ENCODE measurements around the gene HYAL2. TPM values are rescaled to one million over a fixed set of nuclear protein-coding genes. Genes with fewer than 3 reads are reported as not detected.

HYAL2 gene, protein sequence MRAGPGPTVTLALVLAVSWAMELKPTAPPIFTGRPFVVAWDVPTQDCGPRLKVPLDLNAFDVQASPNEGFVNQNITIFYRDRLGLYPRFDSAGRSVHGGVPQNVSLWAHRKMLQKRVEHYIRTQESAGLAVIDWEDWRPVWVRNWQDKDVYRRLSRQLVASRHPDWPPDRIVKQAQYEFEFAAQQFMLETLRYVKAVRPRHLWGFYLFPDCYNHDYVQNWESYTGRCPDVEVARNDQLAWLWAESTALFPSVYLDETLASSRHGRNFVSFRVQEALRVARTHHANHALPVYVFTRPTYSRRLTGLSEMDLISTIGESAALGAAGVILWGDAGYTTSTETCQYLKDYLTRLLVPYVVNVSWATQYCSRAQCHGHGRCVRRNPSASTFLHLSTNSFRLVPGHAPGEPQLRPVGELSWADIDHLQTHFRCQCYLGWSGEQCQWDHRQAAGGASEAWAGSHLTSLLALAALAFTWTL
- 382 and 404 TPM in 2 replicates for total RNA-seq

DNA sequence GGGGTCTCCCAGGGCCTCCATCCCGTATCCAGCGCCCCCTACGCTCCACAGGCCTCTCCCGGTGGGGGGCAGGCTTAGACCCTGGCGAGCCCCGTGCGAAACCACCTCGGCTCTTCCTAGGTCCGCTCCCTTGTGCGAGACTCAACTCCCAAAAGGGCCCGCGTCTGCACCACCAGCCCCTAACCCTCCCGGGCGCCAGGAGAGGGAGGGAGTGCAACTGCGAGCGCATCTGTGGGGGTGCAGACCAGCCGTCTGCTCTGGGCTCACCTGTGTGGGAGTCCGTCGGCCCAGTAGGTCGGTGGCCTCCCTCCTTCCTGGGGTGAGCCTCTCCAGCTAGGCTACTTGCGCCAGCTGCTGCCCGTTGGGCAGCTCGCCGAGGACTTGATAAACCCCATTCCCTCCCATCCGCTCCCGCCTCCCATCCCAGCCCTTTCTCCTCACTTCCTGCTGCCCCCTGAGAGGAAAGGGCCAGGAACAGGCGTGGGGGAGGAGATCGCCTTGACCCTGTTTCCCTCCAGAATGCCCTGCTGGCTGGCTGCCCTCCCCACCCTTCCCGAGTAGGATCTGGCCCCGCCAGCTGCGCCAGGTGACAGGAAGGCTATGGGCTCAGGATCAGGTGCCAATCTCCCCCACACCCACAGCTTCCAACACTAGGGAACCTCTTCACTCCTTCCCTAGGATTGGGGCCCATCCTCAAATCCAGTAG is at the start of gene HYAL2:
HYAL2 (minus strand) TSS at position 360 of the 706 bp plus-strand sequence. CDS start 2,256 bp downstream, outside the sequence.

DNA sequence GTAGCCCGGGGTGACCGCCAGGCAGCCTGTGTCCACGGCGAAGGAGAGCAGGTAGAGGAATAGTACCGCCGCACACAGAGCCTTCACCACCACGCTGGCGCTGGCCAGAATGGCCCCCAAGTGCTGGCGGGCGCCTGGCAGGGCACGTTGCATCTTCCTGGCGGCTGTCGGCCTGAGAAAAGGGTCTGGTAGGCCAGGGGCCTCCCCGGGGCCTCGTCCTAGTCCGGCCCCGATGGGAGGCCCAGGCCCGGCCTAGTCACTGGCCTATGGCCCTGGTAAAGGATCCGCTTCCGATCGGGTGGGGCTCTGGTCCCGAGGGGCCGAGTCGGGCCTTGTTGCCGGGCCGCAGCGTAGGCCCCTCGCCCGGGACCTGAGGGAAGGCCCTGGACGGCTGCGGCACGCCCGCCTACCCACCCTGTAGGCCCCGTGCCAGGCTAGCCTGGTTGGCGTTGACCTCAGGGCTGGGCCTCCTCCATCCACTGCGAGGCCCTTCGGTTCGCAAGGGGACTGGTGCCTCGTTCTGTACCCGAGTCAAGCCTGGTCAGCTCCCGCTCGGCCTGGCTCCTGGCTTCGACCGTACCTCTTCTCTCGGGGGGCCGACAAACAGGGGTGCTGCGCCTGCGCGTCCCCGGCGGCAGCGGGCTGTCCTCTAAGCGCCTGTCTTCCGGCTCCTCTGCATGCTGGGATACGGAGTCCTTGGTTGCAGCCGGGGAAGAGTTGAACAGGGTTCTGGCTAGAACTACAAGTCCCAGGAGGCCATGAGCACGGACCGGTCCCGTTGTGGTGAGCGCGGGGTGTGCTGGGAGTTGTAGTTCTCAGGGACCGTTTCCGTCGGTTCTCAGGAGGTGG is 36.6 kb upstream of the HYAL2 start, which contains the start of gene TMEM115:
TMEM115 (minus strand) TSS at position 611 of the 849 bp plus-strand sequence; CDS start at position 153, 458 bp downstream.

DNA sequence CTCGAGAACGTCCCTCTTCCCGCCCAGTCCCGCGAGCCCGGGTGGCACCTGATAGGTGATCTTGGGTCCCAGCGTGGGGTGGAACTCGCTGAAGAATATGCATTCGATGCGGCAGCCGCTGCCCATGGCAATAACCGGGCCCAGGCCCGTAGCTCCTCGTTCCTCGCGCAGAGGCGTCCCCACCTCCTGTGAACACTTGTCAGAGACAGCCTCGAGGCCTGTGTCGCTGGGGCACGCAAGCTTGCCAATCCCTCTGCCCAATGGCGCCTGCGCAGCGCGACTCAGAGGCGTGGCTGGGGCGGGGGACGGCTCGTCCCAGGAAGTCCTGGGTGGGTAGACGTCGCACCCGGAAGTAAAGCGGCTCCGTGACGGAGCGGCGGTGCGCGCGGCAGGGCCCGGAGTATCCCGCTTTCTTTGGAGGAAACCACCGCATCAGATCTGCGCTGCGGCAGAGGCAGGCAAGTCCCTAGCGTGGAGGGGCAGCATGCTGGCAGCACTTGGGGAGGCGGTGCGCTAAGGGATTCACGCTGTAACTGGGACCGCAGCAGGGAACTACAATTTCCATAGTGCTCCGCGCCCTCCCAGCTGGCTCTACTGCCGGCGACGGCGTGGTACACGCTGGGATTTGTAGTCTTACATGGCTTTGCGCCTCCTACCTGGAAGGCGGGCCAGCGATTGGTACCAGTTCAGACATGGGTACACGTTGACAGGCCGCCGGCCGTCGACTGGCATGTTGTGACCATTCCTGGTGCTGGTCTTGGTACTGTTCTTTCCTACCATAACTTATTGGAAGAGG is 28.2 kb upstream of the HYAL2 start, which contains the start of the genes CYB561D2 and NPRL2:
CYB561D2 (plus strand) TSS at position 336 of the 796 bp plus-strand sequence. CDS start 572 bp downstream, outside the sequence.
NPRL2 (minus strand) TSS at position 249 of the 796 bp plus-strand sequence; CDS start at position 126, 123 bp downstream.

DNA sequence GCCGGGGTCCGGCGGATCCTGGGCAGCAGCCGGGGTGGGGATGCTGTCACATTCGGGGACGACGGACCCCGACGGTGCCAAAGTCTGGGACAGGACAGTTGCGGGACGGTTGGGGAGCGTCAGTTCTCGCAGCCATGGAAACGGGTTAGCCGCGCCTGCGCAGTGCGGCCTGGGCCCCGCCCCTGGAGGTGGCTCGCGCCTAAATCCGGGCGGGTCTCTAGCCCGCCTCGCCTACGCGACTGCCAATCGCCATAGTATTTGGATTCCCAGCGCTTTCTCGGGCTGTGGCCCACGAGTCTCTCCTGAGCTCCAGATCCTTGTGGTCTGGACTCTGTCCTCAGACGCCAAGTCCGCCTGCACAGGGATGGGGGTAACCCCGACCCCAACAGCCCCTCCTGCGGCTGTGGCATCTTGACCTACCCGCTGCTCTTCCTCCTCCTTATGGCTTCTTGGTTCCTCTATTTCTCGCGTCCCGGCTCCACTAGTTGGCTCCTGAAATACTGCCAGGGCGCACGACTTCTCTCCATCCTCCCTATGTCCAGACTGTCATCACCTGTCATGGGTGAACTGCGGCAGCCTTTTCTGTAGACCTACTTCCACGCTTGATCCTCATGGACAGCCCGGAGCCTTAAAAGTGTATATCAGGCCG is 23.2 kb upstream of the HYAL2 start, which contains the start of gene ZMYND10:
ZMYND10 (minus strand) TSS at position 147 of the 649 bp plus-strand sequence. CDS start 153 bp downstream, outside the sequence.

DNA sequence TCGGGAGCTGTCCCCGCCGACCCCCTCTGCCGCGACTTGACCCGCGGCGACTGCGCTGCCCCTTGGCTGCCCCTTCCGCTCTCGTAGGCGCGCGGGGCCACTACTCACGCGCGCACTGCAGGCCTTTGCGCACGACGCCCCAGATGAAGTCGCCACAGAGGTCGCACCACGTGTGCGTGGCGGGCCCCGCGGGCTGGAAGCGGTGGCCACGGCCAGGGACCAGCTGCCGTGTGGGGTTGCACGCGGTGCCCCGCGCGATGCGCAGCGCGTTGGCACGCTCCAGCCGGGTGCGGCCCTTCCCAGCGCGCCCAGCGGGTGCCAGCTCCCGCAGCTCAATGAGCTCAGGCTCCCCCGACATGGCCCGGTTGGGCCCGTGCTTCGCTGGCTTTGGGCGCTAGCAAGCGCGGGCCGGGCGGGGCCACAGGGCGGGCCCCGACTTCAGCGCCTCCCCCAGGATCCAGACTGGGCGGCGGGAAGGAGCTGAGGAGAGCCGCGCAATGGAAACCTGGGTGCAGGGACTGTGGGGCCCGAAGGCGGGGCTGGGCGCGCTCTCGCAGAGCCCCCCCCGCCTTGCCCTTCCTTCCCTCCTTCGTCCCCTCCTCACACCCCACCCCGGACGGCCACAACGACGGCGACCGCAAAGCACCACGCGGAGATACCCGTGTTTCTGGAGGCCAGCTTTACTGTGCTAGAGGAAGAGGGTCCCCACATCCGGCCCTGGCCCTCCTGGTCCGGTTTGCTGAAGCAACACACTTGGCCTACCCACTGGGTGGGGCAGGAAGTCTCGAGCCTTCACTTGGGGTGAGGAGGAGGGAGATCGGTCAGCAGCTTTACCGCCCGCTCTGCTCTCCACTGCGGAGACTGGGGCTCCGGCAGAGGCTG is 18.1 kb upstream of the HYAL2 start, which contains the start of gene RASSF1:
RASSF1 (minus strand) TSS at position 389 of the 882 bp plus-strand sequence; CDS start at position 358, 31 bp downstream.

DNA sequence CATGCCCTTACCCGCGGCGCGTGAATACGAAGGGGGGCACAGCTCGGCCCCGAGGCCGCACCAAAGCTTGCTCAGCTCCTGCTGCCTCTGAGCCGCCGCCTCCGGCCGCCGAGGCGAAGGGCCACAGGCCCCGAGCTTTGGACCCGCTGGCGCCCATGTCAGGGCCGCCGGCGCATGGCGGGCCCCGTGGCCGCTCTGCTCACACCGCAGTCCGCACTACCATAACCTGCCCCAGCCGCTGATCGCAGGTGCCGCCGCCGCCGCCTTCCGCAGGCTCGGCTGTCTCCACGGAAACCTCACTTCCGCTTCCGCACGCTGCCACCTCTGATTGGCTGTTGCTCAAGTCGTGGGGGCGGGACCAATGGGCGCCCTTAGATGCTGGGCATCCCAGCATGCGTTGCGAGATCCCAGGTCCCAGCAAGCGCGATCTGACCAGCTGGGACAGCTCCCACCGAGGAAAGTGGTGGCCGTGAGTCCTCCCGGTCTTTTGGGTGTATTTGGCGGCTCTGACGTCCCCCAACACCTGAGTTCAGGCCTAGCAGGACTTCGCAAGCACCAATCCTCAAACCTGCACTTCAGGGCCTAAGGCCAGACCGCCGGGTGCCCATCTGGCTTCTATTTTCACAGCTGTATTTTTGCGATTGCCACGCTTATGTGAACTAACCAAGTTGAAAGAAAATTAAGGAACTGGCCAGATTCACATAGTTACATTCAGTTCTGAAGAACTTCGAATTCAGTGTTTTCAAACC is 5.6 kb upstream of the HYAL2 start, which contains the start of gene TUSC2:
TUSC2 (minus strand) TSS at position 281 of the 749 bp plus-strand sequence; CDS start at position 157, 124 bp downstream.

DNA sequence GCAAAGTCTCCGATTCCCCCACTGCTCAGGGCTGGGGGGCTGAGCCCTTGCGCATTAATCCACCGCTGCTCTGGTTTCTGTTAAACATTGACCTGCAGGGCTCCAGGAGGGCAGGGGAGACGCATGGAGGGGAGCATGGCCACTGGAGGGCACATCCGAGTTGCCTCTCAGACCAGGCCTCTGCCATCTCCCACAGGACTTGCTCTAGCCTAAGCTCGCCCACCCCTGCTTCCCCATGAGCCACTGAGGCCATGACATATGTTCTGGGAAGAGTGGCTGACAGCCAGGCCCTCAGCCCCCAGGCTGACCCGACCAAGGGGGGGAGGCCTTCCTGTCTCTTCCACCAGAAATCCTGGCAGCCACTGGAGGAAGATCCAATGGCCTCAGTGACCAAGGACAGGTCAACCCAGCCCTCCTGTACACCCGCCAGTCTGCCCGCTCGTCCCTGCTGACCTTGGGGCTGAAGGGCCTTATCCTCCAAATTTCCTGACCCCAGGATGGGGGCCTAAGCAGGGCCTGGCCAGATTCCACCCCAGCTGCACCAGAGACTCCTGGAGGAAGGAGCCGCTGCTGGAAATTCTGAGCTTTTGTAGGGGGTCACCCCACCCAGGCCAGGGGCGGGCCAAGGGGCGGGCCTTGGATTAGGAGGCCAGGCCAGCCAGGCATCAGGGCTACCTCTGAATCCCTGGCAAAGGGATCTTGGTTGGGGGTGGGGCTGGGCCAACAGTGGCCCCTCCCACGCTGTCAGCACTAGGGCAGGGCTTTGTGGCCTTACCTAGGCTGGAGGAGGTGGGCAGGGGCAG is 19.3 kb downstream of the HYAL2 start, which contains the start of gene HYAL1:
HYAL1 (minus strand) TSS at position 562 of the 803 bp plus-strand sequence. CDS start 618 bp downstream, outside the sequence.

DNA sequence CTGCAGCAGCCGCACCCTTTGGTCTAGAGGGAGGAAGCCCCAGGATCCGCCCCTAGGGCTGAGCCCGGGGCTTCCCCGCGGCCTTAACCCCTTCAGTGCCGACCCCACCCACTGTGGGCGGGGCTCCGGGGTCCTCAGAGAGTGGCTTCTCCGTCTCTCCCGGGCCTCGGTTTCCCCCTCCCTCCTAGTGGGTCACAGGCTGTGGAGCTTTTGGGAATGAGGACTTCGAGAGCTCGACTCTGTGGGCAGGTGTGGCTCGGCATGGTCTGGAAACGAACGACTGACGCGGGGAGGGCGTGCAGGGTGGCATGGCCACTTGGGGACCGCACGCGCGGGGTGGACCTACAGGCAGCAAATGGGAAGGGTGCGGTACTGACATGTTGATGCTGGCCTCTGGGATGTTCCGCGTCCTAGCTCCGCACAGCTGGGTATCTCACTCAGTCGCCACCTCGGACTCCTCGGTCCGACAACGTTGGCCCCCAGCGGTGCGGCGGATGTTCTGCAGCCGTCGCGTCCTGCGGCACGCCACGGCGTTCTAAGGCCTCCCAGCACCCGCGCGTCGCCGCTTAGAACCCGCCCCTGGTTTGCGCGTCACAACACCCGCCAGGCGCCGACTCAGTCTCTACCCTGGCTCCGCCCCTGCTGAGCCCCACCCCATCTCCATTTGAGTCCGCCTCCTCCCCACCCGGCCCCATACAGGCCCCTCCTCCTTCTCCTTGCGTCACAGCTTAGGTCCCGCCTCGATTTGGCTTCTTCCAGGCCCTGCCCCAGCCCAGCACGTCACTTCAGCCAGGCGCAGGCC is 23.5 kb downstream of the HYAL2 start, which contains the start of the genes HYAL3 and NAA80:
HYAL3 (minus strand) TSS at position 570 of the 802 bp plus-strand sequence. CDS start 3,803 bp downstream, outside the sequence.
NAA80 (minus strand) TSS at position 570 of the 802 bp plus-strand sequence. CDS start 1,942 bp downstream, outside the sequence.

DNA sequence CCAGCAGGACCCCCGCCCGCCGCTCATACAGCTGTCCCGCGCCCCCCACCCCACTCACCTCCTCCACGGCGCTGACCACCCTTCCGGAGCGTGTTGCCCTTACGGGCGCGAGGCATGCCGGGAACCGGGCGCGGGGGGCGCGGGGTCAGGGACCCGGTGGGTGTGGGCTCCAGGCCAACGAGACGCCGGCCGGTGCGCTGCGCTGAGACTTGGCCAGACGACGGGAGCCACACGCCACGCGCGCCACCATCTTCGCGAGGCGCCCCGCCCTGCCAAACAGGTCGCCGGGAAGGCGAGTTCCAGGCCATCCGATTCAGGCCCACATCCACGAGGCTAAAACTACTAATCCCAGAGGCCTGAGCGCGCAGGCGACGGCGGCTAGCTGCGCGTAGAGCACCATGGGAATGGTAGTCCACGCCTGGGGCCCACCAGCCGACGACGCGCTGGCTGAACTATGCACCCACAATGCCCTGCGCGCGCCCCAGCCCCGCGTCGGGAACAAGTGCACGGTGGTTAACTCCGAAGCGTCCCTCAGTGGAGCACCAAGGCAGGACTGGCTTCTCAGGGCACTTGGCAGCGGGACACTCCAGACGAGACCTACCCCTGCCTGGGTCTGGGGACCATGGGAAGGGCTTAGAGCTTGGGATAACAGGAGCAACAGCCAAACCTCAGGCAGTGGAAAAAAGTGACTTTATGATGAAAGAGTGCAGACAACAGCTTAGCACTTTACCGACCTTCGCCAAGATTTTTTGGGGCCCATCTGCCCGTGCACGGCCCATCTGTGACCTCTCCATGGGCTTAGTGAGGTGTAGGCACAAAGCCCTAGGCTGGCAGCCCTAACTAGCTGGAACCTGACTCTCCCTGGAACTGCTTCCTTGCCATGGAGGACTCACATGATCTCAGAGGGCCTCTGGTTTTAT is 30.1 kb downstream of the HYAL2 start, which contains the start of gene IFRD2:
IFRD2 (minus strand) TSS at position 271 of the 920 bp plus-strand sequence; CDS start at position 116, 155 bp downstream.

DNA sequence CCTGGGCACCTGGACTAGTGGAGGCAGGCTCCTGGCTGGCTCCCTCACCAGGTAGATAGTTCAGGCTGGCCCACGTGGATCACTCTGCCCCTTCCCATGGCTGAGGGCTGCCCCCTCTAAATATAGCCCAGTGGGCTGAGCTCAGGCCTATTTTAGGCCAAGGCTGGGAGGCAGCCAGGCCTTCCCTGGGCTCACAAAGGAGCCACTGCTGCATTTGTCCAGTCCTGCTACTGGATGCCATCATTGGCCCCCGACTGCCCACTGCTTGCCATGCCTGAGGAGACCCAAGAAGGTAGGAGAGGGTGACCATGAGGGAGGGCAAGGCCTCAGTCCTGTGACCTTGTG is 43.7 kb downstream of the HYAL2 start, which contains the start of gene LSMEM2:
LSMEM2 (plus strand) TSS at position 208 of the 345 bp plus-strand sequence; CDS start at position 235, 27 bp downstream.

DNA sequence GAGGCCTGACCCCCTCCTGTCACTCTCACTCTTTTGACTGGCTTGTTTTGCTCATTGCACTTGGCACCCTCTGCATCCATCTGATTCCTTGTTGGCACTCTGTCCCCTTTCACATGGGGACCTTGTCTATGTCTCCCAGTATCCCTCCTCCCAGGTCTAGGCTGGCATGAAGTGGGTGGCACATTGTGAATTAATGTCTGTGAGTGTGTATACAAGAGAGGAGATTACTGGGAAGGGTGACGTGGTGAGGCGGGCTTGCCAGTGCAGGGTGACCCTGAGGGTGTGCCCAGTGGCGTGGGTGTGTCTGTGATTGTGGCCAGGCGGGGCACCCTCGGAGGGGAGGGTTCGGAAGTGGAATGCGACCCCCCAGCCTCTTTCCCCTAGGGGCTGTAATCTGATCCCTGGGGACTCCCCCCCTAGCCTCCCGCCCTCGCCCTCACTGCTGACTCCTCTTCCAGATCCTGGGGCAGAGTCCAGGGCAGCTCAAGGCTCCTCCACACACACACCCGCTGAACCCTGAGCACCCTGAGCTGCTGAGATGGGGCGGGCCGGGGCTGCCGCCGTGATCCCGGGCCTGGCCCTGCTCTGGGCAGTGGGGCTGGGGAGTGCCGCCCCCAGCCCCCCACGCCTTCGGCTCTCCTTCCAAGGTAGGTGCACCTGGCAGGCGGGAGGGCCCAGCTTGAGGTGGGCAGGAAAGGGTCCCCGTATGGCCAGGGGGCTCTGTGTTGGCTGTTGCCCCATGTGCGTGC is 53.7 kb downstream of the HYAL2 start, which contains the start of gene SEMA3B:
SEMA3B (plus strand) TSS at position 445 of the 749 bp plus-strand sequence; CDS start at position 539, 94 bp downstream.

